ENCODE results near the gene PTPRN.

Gene PTPRN

GRCh38 chr2:219309278-219309677, at the start of gene PTPRN:
PTPRN (minus strand) TSS chr2:219309401; CDS start chr2:219309332, 69 bp downstream.
- Histone ChIP-seq H3K4me3 (ENCODE audit: low read depth, low read length) (peak within 1 kb of the TSS; percentile 75), H3K27ac (ENCODE audit: low read depth, low read length) (no peak within 1 kb of the TSS), H3K9ac (ENCODE audit: low read length) (peak within 1 kb of the TSS; percentile 25), H3K27me3 (ENCODE audit: control insufficient read depth, insufficient read depth, low read length) (peaks cover 54% of the 10 kb centered on the region), H3K9me3 (ENCODE audit: control insufficient read depth, insufficient read depth, low read depth, low read length) (no peaks in the 10 kb centered on the region), H3K4me1 (ENCODE audit: control insufficient read depth, insufficient read depth, low read length) (peaks cover 19% of the 10 kb centered on the region; the same call in 1 of the 2 replicates), H3K36me3 (ENCODE audit: control insufficient read depth, insufficient read depth, low read length) (no peaks in the 10 kb centered on the region)

DNA sequence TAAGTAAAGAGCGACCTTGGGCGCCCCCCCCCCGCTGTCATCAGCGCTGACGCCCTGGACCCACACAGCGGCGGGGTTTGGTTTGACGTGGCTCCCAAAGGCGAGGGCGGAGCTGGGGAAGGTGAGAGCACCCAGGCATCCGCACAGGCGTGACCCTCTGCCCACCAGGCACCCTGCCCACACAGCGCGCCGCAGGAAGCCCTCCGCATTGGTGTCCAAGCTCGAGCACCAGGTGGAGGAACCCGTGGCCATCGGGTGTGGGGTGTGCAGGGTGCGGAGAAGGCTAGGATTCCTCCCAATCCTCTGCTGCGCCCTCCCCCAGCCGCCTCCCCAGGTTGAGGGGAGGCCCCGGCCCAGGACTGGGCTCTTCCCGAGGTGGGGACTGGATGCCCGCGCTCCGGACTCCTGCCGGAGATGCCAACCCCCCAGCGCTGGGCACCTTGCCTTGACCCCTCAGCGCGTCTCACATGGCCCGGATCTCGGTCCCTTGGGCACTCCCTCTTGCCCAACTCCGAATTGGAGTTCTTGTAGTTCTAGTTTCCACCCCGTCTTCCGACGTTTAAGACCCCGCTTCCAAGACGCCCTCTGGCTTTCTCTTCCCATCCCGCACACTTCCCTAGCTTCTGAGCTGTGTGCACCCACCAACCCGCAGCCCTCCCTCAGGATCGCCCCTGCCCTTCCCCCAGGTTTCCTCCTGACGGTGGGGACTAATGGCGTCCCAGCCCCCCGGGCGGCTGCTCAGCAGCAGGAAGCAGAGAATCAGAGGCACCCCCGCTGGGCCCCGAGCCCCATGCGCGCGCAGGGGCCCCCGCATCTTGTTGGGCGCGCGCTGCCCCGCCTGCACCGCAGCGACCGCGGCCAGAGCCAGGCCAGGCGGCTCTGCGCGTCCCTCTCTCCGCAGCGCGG, 49.2 kb upstream of the PTPRN start:
- H3K4me3 ChIP-seq (ENCODE audit: low read depth, low read length) = peak overlapping the region; percentile 66
- no peaks in the 10 kb centered on the region; the same call in 1 of the 2 replicates for H3K4me1 ChIP-seq (ENCODE audit: control insufficient read depth, insufficient read depth, low read length)
- peak overlapping the region; percentile 35 for H3K9ac ChIP-seq (ENCODE audit: low read length)

DNA sequence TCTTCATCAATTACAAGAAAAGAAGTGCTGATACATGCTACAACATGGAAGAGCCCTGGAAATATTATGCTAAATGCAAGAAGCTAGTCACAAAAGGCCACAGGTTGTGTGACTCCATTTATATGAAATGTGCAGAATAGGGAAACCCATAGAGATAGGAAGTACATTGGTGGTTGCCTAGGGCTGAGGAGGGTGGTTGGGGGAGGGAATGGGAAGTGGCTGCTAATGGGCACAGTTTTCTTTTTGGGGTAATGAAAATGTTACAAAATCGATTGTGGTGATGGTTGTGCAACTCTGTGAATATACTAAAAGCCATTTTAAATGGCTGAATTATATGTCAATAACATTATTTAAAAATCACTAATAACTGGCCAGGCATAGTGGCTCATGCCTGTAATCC, 47.6 kb upstream of the PTPRN start:
- no peaks in the 10 kb centered on the region for H3K36me3 ChIP-seq (ENCODE audit: control insufficient read depth, insufficient read depth, low read length)
- no peak overlapping the region for H3K27ac ChIP-seq (ENCODE audit: low read depth, low read length)
- H3K9me3 ChIP-seq (ENCODE audit: control insufficient read depth, insufficient read depth, low read depth, low read length) = no peaks in the 10 kb centered on the region
- no peaks in the 10 kb centered on the region; the same call in 1 of the 2 replicates for H3K4me1 ChIP-seq (ENCODE audit: control insufficient read depth, insufficient read depth, low read length)
- no peak overlapping the region for H3K4me3 ChIP-seq (ENCODE audit: low read depth, low read length)
- H3K9ac ChIP-seq (ENCODE audit: low read length) = no peak overlapping the region
- peaks cover 77% of the 10 kb centered on the region for H3K27me3 ChIP-seq (ENCODE audit: control insufficient read depth, insufficient read depth, low read length)

More for the DNA sequence above, 49.2 kb upstream of the PTPRN start:
- Histone ChIP-seq H3K36me3 (ENCODE audit: control insufficient read depth, insufficient read depth, low read length) (no peaks in the 10 kb centered on the region), H3K27ac (ENCODE audit: low read depth, low read length) (no peak overlapping the region), H3K27me3 (ENCODE audit: control insufficient read depth, insufficient read depth, low read length) (peaks cover 77% of the 10 kb centered on the region), H3K9me3 (ENCODE audit: control insufficient read depth, insufficient read depth, low read depth, low read length) (no peaks in the 10 kb centered on the region)

DNA sequence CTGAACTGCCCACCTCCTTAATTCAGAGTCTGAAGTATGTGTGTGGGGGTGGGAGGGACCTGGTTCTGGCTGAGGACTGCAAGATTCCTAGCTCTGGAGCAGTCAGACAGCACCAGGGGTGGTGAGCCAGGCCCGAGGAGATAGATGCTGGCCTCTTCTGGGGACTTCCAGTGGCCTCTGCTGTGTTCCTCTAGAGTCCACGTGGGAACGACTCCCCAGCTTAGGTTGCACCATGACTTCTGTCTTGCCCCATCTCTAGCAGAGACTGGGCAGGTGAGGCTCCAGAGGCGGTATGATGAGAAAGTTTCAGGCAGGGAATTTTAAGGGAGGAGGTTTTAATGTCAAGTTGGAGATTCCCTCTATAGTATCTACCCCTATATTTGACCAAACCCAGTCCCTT, 45.4 kb upstream of the PTPRN start:
- no peak overlapping the region for H3K4me3 ChIP-seq (ENCODE audit: low read depth, low read length)
- H3K27me3 ChIP-seq (ENCODE audit: control insufficient read depth, insufficient read depth, low read length) = peaks cover 68% of the 10 kb centered on the region
- H3K4me1 ChIP-seq (ENCODE audit: control insufficient read depth, insufficient read depth, low read length) = peaks cover 4% of the 10 kb centered on the region; the same call in 1 of the 2 replicates
- no peak overlapping the region for H3K9ac ChIP-seq (ENCODE audit: low read length)
- no peaks in the 10 kb centered on the region for H3K9me3 ChIP-seq (ENCODE audit: control insufficient read depth, insufficient read depth, low read depth, low read length)
- no peak overlapping the region for H3K27ac ChIP-seq (ENCODE audit: low read depth, low read length)
- no peaks in the 10 kb centered on the region for H3K36me3 ChIP-seq (ENCODE audit: control insufficient read depth, insufficient read depth, low read length)

GRCh38 chr2:219353129-219353528, 43.9 kb upstream of the PTPRN start:
- no peaks in the 10 kb centered on the region for H3K9me3 ChIP-seq (ENCODE audit: control insufficient read depth, insufficient read depth, low read depth, low read length)
- H3K36me3 ChIP-seq (ENCODE audit: control insufficient read depth, insufficient read depth, low read length) = no peaks in the 10 kb centered on the region
- no peak overlapping the region for H3K4me3 ChIP-seq (ENCODE audit: low read depth, low read length)
- H3K4me1 ChIP-seq (ENCODE audit: control insufficient read depth, insufficient read depth, low read length) = peaks cover 4% of the 10 kb centered on the region; the same call in 1 of the 2 replicates
- no peak overlapping the region for H3K9ac ChIP-seq (ENCODE audit: low read length)
- peaks cover 60% of the 10 kb centered on the region for H3K27me3 ChIP-seq (ENCODE audit: control insufficient read depth, insufficient read depth, low read length)
- H3K27ac ChIP-seq (ENCODE audit: low read depth, low read length) = no peak overlapping the region

DNA sequence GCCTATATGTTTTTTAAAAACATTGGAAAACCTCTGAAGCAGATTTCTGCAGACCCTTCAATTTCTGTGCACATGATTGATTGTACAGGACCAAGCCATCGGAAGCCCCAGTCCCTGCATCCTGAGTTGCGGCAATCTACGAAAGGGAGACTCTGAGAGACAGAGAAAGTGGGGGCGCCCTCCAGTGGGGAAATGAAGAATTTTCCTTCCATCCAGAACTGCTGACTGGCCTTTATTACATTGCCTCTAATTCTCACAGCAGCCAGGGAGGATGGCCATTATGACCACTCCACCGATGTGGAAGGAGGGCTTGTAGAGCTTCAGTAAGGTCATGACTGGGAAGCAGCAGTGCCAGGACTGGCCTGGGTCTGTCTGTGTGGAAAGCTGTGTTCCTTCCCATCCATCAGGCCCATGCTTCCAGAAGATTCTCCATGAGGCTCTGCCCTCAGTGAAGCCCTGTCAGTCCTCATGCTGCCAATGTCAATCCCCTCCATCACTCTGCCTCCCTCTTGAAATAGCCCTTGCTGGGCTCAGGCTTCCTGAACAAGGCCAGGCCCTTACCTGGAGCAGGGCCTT, 43.3 kb upstream of the PTPRN start:
- Histone ChIP-seq H3K36me3 (ENCODE audit: control insufficient read depth, insufficient read depth, low read length) (no peaks in the 10 kb centered on the region), H3K9ac (ENCODE audit: low read length) (no peak overlapping the region), H3K27ac (ENCODE audit: low read depth, low read length) (no peak overlapping the region), H3K4me3 (ENCODE audit: low read depth, low read length) (no peak overlapping the region), H3K9me3 (ENCODE audit: control insufficient read depth, insufficient read depth, low read depth, low read length) (no peaks in the 10 kb centered on the region), H3K4me1 (ENCODE audit: control insufficient read depth, insufficient read depth, low read length) (peaks cover 4% of the 10 kb centered on the region; the same call in 1 of the 2 replicates), H3K27me3 (ENCODE audit: control insufficient read depth, insufficient read depth, low read length) (peaks cover 54% of the 10 kb centered on the region)

GRCh38 chr2:219350710-219351221, 41.6 kb upstream of the PTPRN start:
- no peak overlapping the region for H3K9ac ChIP-seq (ENCODE audit: low read length)
- H3K27ac ChIP-seq (ENCODE audit: low read depth, low read length) = no peak overlapping the region
- H3K4me3 ChIP-seq (ENCODE audit: low read depth, low read length) = no peak overlapping the region
- H3K36me3 ChIP-seq (ENCODE audit: control insufficient read depth, insufficient read depth, low read length) = no peaks in the 10 kb centered on the region
- peaks cover 4% of the 10 kb centered on the region; the same call in 1 of the 2 replicates for H3K4me1 ChIP-seq (ENCODE audit: control insufficient read depth, insufficient read depth, low read length)
- H3K27me3 ChIP-seq (ENCODE audit: control insufficient read depth, insufficient read depth, low read length) = peaks cover 37% of the 10 kb centered on the region
- H3K9me3 ChIP-seq (ENCODE audit: control insufficient read depth, insufficient read depth, low read depth, low read length) = no peaks in the 10 kb centered on the region

- no peaks in the 10 kb centered on the region for H3K36me3 ChIP-seq (ENCODE audit: control insufficient read depth, insufficient read depth, low read length)
- no peaks in the 10 kb centered on the region for H3K9me3 ChIP-seq (ENCODE audit: control insufficient read depth, insufficient read depth, low read depth, low read length)
- H3K4me1 ChIP-seq (ENCODE audit: control insufficient read depth, insufficient read depth, low read length) = peaks cover 4% of the 10 kb centered on the region; the same call in 1 of the 2 replicates
- no peak overlapping the region for H3K4me3 ChIP-seq (ENCODE audit: low read depth, low read length)
- peaks cover 32% of the 10 kb centered on the region for H3K27me3 ChIP-seq (ENCODE audit: control insufficient read depth, insufficient read depth, low read length)
- no peak overlapping the region for H3K27ac ChIP-seq (ENCODE audit: low read depth, low read length)
- H3K9ac ChIP-seq (ENCODE audit: low read length) = no peak overlapping the region
Observed at GRCh38 chr2:219350215-219350614, 41.0 kb upstream of the PTPRN start.

DNA sequence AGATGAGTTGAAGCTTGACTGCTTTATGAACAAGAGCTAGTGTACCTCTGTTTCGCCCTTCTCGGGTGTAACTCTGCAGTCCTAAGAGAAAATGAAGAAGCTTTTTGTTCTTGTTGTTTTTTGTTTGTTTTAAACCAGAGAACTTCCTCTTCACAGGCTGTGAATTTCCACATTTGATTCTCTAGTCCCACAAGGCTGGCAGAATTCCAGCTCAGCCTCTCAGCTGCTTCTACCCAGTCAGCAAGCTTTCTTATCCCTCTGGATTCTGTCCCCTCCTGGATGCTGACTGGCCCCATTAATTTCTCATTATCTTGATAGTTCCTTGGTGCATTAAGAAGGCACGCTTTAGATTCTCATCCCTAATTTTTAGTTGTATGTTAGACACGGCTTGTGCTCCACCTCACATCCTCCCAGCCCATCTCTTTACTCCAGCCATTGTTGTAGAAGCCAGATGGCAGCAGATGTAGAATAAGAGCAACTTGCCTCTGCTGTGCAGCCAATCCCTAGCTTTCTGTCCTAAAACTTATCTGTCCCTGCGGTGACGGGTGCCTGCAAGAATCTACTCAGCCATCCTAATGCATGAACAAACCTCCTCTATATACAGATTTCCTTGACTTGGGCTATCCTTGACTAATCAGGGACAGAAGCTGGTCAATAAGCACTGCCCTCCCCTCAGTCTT, 35.7 kb upstream of the PTPRN start:
- Histone ChIP-seq H3K4me1 (ENCODE audit: control insufficient read depth, insufficient read depth, low read length) (no peaks in the 10 kb centered on the region), H3K9me3 (ENCODE audit: control insufficient read depth, insufficient read depth, low read depth, low read length) (no peaks in the 10 kb centered on the region), H3K27ac (ENCODE audit: low read depth, low read length) (no peak overlapping the region), H3K36me3 (ENCODE audit: control insufficient read depth, insufficient read depth, low read length) (no peaks in the 10 kb centered on the region), H3K27me3 (ENCODE audit: control insufficient read depth, insufficient read depth, low read length) (peaks cover 12% of the 10 kb centered on the region; the same call in 1 of the 2 replicates), H3K4me3 (ENCODE audit: low read depth, low read length) (no peak overlapping the region), H3K9ac (ENCODE audit: low read length) (no peak overlapping the region)

- Histone ChIP-seq H3K4me3 (ENCODE audit: low read depth, low read length) (no peak overlapping the region), H3K27me3 (ENCODE audit: control insufficient read depth, insufficient read depth, low read length) (peaks cover 46% of the 10 kb centered on the region), H3K4me1 (ENCODE audit: control insufficient read depth, insufficient read depth, low read length) (0 out of 2 replicates have a peak, but pooled peaks cover 5% of the 10 kb centered on the region), H3K9ac (ENCODE audit: low read length) (no peak overlapping the region), H3K9me3 (ENCODE audit: control insufficient read depth, insufficient read depth, low read depth, low read length) (no peaks in the 10 kb centered on the region), H3K36me3 (ENCODE audit: control insufficient read depth, insufficient read depth, low read length) (no peaks in the 10 kb centered on the region), H3K27ac (ENCODE audit: low read depth, low read length) (no peak overlapping the region)
Observed at GRCh38 chr2:219335373-219335786, 26.2 kb upstream of the PTPRN start.

All from HUES6 (cell line).